ENCODE data around the gene TCIRG1.
"Not testable (repeated sequence)": the region's sequence is repeated elsewhere in the genome, so short reads cannot be mapped to it uniquely, and the experiment has no call there.

The TCIRG1 gene, protein sequence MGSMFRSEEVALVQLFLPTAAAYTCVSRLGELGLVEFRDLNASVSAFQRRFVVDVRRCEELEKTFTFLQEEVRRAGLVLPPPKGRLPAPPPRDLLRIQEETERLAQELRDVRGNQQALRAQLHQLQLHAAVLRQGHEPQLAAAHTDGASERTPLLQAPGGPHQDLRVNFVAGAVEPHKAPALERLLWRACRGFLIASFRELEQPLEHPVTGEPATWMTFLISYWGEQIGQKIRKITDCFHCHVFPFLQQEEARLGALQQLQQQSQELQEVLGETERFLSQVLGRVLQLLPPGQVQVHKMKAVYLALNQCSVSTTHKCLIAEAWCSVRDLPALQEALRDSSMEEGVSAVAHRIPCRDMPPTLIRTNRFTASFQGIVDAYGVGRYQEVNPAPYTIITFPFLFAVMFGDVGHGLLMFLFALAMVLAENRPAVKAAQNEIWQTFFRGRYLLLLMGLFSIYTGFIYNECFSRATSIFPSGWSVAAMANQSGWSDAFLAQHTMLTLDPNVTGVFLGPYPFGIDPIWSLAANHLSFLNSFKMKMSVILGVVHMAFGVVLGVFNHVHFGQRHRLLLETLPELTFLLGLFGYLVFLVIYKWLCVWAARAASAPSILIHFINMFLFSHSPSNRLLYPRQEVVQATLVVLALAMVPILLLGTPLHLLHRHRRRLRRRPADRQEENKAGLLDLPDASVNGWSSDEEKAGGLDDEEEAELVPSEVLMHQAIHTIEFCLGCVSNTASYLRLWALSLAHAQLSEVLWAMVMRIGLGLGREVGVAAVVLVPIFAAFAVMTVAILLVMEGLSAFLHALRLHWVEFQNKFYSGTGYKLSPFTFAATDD

DNA sequence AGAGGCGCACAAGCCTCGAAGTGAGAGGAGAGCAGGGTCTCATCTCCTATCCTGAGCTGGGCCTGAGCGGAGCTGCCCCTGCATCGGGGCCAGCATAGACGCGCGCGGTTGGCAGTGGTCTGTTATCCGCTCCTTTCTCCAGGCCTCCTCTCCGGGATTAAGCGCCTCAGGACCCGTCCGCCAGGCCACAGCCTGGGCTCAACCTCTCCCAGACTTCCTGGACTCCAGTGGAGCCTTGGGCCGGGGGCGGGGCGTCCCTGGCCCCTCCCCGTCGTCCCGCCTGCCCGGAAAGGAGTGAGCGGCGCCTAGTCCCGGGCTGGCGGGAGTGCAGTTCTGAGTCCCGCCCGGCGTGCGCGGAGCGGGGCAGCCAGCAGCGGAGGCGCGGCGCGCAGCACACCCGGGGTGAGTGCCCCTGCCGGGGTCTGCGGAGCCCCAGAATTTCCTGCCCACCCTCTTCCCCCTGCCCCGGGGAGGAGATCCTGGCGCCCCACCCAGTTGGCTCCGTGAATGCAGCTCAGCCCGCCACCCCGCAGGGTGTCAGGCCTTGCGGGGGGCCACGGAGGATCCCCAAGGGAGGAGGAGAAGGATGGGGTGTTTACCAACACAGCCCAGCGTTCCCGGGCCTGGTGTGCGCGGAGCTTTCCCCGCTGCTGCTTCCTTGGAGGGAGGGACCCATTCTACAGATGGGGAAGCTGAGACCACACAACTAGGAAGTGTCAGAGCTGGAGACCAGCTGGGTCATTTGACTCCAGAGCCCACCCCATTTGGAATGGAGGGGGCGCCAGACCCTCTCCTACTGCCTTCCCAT, at the start of gene TCIRG1:
TCIRG1 (plus strand) TSS at position 308 of the 808 bp plus-strand sequence. CDS start 2,247 bp downstream, outside the sequence.
- peak; percentile 52 for DNase-seq (ENCODE audit: low read depth)

DNA sequence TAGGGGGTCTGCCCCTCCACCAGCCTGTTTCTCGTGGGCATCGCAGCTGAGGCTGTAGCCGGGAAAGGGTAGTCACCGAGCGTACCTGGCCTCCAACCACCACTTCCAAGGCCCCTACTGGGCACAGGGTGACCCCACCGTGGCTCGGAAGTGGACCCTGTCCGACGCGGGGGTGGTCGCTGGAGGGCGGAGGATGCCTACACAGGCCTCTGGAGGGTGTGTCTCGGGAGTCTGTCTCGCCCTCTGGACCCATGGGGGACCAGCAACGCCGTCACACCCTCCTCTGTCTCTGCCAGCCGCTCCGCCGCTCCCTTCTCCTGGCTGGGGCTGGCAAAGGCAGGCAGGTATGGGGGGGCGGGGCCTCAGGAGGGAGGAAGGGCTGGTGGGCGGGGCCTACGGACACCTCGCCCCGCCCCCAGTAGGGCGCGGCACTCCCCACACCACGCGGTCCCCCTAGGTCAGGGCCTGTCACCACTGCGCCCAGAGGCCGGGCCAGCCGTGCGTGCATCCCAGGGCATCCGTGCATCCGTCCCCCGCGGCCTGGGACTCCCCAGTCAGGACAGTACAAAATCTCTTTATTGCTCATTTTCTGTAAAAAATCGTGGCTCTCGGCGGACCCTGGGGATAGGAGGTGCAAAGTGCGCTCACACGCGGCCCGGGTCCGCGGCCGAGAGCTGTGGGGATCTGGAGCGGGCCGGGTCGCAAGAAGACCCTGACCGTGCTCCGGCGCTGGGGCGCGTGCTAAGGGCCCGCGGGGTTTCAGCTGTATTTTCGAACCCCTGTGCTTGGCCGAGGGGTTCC, 48.1 kb upstream of the TCIRG1 start:
- not testable (repeated sequence) for DNase-seq (ENCODE audit: low read depth)

DNA sequence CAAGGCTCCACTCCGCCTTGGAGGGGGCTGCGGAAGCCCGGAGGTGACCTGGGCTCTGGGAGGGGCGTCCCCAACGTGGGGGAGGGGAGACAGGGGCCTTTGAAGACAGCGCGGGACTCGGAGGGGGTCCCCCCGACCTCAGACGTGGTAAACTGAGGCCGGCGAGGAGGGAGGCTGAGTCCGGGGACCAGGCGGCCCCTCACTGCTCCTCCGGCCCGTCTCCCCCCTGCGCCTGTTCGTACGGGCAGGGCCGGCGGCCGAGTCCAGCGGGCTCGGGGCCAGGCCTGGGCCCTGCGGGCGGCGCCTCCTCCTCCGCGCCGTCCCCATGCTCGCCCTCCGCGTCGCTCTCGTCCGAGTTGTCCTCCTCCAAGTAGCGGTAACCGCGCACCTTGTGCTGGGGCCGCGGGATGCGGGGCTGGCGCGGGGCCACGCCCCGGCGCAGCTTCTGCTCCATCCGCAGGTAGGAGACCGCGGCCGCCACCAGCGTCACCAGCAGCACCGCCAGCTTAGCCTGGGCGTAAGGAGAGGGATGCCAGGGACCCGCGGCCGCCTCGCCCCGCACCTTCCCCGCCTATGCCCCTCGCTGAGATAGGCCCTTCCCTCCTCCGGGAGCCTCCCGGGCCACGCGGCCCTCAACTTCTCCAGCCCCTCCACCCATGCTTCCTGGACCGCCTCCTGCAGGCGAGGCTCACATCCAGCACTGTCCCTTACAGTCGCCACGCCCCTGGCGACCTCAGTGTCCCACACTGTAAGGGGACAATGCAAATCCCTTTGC, 47.3 kb upstream of the TCIRG1 start:
- DNase-seq (ENCODE audit: low read depth): not testable (repeated sequence)

DNA sequence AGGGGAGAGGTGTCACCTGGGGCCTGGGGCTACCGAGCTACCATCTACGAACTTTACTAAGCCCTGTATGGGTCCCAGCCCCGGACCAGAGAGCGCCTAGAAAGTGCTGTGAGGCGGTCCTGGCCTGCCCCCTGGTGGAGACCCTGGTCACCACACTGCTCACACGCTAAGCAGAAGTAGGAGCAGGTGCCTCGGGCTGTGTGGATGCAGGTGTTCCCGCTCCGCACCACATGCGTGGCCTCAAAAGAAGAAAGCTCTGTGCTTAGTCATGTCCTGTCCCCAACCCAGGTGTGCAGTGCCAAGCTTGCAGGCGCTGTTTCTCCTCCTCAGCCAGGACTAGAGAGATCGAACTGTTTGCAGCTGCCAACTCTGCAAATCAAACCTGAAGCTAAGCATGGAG, 45.0 kb upstream of the TCIRG1 start:
- DNase-seq (ENCODE audit: low read depth): peak; percentile 23

DNA sequence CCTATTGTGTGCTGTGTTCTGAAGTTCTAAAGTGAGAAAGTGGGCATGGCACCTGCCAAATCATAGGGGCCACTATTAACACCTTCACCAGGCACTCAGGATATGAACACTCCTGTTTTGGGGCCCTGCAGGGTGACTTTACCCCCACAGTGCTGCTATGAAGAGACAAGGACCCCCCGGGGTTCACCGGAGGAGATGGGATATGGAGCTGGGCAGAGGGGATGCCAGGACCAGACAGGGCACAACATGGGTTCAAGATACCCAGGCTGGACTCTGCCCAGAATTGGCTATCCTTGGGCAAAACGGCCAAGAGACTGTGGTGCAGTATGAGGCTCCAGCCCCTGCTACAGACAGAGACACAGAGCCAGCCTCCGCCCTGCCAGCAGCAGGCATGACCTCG, 44.4 kb upstream of the TCIRG1 start:
- DNase-seq (ENCODE audit: low read depth): not testable (repeated sequence)

DNA sequence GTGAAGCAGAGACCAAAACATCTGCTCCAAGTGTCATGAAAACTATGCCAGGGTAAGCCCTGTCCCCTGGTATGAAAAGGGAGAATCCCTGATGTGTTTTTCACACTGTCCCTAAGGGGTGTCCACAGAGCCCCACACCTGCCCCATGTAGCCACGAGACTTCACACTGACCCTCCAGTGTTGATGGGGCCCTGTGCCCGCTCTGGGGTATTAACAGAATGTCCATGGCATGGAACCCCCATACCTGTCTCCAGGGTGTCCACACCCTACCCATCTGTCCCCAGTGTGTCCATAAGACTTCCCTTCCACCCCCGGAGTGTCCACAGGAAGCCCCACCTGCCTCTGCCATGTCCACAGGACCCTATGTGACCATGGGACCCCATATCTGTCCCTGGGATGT, 43.7 kb upstream of the TCIRG1 start:
- DNase-seq (ENCODE audit: low read depth): not testable (repeated sequence)

DNA sequence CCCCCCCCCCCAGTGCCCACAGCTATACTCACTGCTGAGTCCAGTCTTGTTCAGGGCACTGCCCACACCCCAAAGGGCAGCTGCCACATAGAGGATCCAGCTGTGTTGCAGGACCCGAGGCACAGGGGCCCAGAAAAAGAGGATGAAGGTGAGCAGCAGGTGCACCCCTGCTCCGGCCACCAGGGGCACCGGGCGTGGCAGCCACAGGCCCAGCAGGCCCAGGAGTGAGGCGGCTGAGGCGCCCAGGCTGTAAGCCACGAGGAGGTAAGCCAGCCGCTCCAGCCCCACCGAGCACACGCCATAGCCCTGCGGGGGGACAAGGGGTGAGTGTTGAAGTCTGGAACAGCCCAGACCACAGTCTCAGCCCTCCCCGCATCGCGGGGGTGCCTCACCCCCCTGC, 43.2 kb upstream of the TCIRG1 start:
- not testable (repeated sequence) for DNase-seq (ENCODE audit: low read depth)

DNA sequence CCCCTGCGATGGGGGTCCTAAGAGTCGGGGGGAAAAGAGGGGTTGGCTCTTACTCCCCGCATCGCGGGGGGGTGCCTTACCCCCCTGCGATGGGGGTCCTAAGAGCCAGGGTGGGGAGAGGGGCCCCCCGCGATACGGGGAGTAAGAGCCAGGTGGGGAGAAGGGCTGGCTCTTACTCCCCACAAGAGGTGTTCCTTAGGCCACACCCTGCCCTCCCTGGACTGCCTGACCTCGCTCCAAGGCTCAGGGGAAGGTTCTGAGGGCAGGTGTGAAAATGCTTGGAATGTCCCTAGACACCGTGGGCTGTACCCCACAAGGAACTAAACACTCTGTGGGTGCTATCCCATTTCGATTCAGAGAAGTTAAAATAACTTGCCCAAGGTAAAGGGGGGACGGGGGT, 42.8 kb upstream of the TCIRG1 start:
- no peak for DNase-seq (ENCODE audit: low read depth)

DNA sequence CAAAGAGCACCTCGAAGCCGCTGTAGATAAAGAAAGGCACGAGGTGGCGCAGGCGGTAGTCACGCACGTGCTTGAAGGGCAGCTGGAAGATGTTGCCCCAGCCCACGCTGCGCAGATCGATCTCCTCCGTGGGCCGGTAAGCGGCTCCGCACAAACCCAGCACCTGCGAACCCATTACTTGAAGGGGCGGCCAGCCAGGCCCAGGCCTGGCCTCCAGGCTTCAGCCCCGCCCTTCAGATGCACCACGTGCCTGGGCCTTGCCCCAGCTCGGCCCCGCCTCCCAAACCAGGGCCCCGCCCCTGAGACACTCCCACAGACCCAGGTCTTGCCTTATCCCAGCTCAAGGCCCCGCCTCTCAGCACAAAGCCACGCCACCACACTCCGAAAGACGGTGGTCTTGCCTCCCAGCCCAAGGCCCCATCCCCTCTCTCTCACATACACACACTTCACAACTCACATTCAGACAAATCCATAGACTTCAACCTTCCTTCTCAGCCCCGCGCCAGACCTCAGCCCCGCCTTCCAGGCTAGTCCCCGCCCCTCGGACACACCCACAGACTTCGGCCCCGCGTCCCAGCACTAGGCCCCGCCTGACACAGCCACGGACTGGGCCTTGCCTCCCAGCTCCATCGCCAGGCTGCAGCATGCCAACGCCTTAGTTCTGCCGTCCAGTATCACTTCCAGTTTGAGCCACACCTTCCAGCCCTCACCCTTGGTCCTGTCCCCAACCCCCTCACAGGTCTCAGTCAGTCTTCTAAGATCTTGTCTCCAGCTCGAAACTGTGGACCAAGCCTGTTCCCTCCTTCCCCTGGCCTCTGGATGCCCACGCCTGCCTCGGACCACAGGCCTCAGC, 42.0 kb upstream of the TCIRG1 start:
- DNase-seq (ENCODE audit: low read depth): no peak

DNA sequence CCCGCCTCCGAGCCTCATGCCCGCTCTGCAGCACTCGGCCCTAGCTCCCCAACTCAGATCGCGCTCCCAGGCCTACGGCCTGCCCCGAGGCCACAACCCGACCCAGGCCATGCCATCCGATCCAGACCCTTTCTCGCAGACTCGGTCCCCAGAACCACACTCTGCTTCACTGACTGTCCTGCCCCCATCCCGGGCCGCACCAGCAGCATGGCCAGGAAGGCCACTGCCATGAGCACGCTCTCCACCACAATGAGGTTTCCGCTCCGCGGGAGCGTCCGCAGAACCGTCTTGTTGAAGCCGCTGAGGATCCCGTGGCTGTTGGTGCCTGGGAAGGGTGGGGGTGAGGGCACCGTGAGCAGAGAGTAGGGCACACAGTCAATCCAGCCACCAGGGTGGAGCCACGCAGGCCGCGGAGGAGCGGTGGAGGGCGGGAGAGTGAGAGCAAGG, 41.3 kb upstream of the TCIRG1 start:
- DNase-seq (ENCODE audit: low read depth): no peak

DNA sequence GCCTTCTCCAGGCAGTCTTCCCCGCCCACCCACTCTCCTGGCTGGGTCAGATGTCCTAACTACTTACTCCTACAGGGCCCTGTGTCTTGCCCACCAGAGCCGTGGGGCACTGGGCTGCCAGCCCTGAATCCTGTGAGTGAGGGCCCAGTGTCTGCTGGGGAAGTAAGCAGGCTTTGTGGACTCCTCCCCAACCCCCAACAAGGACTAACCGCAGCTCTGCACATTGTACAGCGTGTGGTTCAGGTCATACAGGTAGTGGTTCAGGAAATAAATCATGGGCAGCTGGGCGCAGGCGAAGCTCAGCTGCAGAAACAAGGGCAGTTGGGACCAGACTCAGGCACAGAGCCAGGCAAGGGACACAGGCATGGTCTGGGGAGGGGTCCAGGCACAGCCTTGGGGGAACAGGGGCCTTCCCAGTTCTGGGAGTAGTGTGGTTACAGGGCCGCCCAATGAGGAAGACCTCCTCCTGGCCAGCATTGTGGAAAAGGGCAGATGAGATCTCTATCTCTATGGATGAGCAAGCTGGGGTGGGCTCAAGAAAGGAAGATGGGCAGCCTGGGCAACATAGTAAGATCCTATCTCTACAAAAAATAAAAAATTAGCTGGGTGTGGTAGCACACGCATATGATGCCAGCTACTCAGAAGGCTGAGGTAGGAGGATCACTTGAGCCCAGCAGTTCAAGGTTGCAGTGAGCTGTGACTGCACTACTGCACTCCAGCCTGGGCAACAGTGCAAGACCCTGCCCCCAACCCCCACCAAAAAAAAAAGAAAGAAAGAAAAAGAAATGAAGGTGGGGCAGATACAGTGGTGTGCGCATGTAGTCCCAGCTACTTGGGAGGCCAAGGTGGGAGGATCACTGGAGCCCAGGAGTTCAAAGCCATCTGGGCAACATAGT, 40.4 kb upstream of the TCIRG1 start:
- no peak for DNase-seq (ENCODE audit: low read depth)

DNA sequence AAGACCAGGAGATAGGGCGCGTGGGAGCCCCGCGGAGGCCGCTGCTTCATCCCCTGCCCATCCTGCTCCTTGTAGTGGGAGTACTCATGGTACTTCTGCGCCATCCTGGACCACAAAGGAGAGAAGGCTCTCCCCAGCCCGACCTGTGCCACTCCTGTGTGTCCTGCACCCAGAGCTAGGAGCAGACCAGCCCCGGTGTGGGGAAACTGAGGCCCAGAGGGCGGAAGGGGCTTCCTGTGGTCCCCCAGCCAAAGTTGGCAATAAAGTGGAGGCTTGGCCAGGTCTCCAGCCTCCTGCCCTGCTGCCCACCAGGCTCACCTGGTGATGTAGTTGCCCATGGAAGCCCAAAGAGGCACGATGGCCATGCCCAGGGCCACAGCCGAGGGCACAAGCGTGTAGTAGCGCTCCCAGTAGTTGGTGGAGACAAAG, 39.6 kb upstream of the TCIRG1 start:
- DNase-seq (ENCODE audit: low read depth): no peak

DNA sequence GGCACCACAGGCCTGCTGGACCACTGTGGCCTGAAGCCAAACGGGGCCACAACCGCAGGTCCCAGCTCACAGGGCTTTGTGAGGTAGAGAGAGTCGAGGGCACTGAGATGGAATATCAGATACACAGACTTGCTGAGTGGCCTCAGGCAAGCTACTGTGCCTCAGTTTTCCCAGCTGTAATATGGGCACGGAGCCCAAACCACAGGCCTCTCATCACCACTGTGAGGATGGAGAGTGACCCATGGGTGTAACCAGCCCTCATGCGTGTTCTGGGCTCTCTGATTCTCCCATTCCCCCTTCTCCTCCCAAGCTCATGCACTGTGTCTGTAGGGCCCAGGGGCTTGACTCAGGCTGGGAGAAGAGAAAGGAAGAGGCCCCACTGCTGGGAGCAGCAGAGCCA, 39.1 kb upstream of the TCIRG1 start:
- no peak for DNase-seq (ENCODE audit: low read depth)

DNA sequence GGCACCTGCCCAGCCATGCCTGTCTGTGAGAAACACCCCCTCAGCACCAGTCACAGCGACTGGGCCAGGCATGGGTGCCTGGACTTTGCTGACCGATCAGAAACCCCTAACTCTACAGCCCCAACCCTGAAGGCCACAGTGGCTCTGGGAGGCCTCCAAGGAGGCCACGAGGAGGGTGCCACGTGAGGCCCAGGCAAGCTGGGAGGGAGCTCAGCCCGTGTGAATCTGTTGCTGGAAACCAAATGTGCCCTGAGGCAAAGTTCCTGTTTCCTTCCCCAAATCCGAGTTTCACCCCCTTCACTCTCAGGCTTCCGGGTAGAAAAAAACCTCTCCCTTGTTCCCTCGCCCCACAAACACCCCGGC, 36.3 kb upstream of the TCIRG1 start:
- DNase-seq (ENCODE audit: low read depth): no peak

DNA sequence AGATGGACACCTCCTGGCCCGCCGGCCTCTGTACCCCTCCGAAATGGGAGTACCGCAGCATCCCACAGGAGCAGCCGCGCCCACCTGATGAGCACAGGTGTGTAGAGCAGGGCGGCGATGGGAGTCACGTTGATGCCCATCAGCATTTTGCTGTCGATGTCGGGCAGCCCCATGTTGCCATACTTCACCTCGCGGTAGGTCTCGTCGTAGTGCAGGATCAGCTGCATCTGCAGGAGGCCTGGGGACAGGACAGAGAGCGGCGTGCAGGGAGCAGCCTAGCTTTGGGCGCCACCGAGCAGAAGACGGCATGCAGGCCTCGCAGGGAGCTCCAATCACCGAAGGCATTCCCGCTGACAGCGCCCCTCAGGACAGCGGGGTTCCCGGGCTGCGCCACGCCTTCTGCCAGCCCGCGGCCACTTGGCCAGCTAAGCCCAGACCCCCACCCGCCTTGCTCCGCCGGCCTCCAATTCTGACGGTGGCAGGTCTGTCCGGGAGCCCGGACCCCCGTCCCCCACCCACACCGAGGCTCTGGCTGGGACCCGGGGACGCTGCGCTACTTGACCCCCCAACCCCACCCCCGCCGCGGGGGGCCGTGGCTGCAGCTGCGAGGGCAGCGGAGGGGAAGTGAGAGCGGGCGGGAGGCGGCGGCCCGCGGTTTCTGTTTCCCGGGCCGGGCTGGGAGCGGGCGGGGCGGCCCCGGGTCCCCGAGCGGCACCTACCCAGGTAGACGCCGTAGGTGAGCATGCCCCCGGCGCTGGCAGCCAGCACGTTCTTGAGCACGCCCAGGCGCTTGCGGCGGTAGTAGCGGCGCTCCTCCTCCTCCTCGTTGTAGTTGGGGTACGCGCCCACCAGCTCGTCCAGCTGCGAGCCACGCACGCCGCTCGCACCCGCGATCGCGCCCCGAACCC, 35.6 kb upstream of the TCIRG1 start:
- DNase-seq (ENCODE audit: low read depth): peak; percentile 31

DNA sequence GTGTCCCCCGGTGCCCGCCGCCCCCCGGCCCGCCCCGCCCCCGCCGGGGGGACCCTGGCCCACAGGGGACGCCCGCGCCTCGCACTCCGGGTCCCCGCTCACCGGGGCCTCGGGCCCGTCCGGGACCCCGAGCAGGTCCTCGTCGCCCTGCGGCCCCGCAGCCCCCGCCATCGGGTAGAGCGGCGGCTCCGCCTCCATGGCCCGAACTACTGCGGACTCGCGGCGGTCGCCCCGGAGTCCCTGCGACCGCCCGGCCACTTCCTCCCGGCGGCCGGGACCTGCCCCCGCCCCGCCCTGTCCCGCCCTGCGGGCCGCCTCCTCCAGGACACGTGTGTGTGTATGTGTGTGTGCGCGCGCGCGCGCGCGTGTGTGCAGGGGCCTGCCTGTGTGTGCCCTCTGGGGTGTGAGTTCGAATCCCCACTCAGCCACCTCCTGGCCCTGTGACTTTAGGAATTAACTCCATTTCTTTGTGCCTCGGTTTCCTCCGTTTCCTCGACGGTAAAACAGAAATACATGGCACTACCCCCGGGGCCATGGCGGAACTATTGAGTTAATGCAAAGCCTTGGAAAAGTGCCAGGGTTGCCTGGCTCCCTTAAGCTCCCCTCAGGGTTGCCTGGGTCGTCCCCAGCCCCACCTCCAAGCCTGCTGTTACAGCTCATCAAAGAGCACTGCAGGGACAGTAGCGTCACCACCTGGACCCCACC, 34.8 kb upstream of the TCIRG1 start, which contains the start of gene UNC93B1:
UNC93B1 (minus strand) TSS at position 252 of the 705 bp plus-strand sequence; CDS start at position 198, 54 bp downstream.
- DNase-seq (ENCODE audit: low read depth): peak; percentile 75

Measured in activated T-helper 9 cell treated with anti-CD3 and anti-CD28 coated beads, Interleukin-2, amount 50 U/mL, for 16 hours (primary cell).